NCI-H1417 (cell line): Measurements from ENCODE around the gene DGAT2.

ENCODE experiments used
- DNase-seq, 3 experiments: peaks; one replicate each; lab custom pipeline; 2025; lab: John Stamatoyannopoulos, UW

Gene DGAT2

DNA sequence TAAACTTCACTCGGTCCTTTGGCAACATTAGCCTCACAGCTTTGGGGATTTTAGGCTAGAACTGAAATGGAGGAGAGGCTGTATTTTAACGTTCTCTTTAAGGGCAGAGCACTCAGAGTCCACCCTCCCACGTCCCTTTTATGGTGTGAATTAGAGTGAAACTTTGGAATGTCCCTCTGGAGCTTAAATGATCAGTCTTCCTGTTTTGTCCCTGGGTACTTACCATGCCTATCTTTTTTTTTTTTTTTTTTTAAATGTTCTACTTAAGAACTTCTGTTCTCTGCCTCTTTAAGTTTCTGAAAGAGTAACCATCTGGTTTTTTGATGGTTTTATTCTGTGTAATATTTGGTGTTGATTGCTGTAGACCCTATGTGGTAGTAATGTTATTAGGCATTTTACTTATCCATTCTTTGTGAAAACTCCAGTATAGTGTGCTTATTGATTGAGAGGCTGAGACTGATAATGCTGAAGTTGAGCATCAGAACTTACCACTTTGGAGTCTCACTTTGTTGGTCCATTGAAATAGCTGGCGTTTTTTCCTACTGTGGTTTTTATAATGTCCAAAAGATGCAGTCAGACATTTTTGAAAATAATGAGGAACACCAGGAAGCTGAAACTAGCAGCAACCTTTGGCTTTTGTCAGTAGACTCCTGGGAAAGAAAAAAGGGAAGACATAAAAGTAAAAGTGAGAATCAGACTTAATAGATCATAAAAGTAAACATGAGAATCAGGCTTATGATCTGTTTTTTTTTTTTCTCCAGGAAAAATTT is 58.1 kb downstream of the DGAT2 start:
- no peak for DNase-seq

DNA sequence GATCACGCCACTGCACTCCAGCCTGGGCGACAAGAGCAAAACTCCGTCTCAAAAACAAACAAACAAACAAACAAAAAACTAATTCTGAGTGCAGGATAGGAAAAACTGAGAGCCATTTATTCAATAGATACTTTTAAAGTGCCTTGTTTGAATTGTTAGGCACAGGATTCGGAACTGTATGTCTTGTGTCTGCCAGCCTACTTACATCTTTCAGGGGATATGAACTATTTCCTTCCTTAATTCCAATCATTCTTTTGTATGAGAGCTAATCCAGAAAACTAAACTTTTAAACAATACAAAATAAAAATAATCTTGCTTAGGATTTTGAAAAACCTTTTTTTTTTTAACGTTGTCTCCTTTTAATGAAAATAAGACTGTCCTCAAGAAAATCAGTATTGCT is 59.0 kb downstream of the DGAT2 start:
- DNase-seq = no peak

DNA sequence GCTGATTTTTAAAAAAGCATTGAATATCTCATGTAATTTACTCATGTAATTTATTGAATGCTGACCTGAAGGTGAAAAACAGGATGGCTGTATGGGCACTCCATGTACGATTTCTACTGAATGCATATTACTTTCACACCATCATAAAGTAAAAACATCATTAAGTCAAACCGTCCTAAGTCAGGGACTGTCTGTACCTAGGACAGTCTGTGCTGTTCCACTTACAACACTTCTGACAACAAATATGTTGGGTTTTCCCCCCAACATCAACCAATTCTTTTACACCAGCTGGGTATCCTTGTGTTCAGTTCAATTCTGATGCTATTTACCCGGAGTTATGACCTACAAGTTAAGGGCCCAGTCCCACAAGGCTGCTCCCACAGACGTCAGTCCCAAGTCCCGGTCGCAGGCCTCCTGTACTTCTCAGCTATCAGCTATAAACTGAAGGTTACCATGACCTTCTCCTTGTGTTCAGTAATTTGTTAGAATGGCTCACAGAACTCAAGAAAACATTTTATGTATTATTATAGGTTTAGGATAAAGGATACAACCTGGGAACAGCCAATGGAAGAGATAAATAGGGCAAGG is 63.4 kb downstream of the DGAT2 start:
- no peak for DNase-seq

DNA sequence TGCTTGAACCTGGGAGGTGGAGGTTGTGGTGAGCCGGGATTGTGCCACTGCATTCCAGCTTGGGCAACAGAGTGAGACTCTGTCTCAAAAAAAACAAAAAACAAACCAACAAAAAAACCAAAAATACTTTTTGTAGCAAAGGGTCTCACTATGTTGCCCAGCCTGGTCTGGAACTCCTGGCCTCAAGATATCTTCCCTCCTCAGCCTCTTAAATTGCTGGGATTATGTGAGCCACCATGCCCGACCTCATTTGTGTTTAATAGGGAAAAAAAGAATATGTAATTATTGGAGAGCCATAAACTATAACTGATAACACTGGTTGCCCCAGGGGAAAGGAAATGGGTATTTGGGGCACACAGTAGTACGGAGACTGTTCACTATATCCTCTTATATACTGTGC is 66.2 kb downstream of the DGAT2 start:
- no peak for DNase-seq

DNA sequence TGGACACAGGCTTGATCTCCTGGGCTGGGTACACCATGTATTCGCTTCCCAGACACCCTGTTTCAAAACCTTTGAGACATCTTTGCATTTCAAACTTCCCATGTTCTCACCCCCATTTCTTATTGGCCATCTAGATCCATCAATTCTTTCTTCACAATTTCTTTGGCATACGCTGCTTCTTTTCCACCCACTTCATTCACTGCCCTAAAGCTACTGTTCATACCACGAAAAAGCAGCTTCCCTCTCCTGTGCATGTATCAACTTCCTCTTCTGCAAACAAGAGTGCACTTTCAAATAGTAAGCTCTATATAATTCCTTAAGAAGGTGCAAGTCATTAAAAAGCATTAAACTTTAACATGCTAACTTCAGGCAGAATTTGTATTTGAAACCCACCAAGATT is 67.8 kb downstream of the DGAT2 start:
- no peak for DNase-seq

DNA sequence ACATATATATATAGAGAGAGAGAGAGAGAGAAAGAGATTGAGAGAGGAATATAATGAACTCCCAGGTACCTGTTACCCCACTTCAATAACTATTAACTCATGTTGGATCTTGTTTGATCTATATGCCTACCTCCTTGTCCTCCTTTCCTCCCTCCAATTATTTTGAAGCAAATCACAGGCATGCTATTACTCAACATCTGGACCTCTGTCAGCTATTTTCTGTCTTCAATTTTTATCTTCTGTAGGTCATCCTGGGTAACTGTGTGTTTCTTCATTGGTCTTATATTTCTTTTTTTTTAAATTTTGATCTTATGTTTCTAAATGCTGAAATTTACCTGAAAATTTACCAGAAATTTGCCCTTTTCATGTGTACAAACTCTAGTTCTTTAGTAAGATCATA is 71.3 kb downstream of the DGAT2 start:
- DNase-seq = no peak

DNA sequence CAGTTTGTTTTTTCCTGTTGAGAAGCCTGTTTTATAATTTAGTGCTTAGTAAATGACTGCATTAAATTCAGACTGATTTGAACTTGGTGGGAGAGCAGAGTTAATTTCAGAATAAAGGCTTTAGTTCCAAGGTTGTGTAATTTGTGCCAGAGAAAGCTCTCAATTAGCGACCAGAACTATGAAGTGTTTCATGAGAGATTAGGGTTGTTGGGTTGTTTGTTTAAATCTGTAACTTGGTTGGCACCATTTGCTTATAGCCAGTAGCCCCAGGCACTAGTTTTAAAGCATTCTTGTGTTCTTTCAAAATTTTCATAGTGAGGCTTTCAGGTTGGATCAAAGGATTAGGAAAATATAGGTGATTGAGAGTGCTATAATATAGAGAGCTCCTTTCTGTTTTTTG is 71.9 kb downstream of the DGAT2 start:
- peak in 1 of 3 experiments; percentile 23 for DNase-seq

DNA sequence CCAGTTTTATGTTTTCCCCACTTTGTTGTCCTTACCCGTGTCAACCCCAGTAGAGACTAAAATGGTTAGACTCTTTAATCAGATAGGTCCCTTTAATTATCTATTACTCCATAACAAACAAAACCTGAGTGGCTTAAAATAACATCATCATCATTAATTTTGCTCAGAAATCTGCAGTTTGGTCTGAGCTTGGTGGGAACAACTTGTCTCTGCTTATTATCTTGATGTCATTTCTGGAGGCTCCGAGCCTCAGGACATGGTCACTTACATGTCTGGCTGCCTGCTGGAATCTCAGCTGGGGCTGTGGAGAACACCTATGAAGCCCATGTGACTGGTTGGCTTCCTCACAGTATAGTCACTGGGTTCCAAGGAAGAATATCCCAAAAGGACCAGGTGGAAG is 73.2 kb downstream of the DGAT2 start:
- no peak for DNase-seq

DNA sequence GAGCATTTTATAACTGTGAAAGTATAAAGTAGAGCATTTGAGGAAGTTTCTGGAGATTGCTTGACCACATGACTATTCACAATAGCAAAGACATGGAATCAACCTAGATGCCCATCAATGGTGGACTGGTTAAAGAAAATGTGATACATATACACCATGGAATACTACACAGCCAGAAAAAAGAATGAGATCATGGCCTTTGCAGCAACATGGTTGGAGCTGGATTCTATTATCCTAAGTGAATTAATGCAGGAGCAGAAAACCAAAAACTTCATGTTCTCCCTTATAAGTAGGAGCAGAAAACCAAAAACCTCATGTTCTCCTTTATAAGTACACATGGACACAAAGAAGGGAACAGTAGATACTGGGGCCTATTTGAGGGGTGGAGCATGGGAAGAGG is 76.7 kb downstream of the DGAT2 start:
- no peak for DNase-seq

DNA sequence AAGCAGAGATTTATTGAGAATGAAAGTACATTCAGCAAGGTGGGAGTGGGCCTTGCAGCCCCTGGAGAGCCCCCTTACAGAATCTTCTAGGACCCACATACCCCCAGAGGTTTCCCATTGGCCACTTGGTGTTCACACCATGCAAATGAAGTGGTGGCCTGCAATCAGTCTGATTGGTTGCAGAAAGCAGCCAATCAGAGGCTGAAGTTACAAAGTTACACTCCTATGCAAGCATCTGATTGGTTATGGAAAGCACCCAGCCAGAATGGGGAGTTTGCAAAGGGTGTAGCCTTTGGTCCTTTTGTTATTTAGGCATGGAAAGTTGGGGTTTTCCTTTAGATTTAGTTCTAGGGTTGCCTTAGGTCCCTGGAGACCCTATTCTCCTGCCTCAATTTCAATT is 81.3 kb downstream of the DGAT2 start:
- DNase-seq = no peak

DNA sequence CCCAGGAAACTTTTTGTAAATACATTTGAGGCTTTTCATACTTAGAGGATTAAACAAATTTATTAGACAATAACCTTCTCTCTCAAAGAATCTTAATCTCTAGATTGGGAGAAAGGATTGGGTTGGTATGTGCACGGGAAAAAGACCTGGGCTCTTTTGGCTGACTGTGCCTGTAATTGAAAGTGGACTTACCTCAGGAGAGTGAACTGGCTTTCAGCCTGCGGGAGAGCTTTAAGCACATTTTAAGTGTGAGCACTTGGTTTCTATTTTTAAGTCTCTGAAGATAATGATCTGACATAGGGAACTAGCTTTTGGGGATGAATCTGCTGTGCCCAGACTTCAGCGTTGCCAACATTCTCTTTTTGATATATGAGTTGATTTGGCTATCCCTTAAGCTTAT is 82.2 kb downstream of the DGAT2 start:
- peak in 1 of 3 experiments; percentile 25 for DNase-seq
